CD4-positive, alpha-beta T cell treated with Interferon gamma for 1 hour (primary cell): ENCODE results near the gene LSM11.
"Not testable (repeated sequence)": the region's sequence is repeated elsewhere in the genome, so short reads cannot be mapped to it uniquely, and the experiment has no call there.

Source experiments
- DNase-seq: peaks from one replicate; pipeline ENCODE4 v3.0.0-alpha.2; 2020

Gene LSM11

DNA sequence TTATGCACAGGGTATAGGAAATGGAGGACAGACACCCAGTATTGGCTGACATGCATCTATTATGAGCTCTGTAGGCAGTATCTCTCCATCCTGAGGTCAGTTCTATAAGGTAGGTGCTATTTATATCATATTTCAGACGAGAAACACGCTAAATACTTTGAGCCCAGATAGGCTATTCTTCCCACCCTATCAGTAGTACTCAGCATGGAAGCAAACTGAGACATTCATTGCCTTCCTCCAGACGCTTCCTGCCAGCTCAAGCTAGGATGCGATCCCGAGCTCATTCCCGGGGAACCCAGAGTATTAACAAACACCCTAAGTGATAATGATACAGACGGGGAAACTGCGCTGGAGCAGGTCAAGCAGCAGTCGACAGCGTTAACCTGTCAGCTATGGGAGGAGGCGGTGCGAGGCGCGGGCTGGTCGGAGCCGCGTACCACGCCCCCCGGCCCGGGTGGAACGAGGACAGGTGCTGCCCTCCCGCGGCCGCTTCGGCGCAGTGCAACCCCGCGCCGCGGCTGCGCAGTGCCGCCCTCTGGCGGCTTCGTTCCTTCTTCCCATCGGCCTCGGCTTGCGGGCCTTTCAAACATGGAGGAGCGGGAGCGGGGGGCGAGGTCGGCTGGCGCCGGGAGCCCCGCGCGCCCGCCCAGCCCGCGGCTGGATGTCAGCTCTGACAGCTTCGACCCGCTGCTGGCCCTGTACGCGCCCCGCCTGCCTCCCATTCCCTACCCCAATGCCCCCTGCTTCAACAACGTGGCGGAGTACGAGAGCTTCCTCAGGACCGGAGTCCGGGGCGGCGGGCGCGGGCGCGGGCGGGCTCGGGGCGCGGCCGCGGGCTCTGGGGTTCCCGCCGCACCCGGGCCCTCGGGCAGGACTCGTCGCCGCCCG lies at the start of gene LSM11:
Gene LSM11, plus strand, starts transcription at position 550 of the 888 bp plus-strand sequence. Its CDS starts 39 bp downstream, at position 589.
- peak; percentile 88 for DNase-seq

DNA sequence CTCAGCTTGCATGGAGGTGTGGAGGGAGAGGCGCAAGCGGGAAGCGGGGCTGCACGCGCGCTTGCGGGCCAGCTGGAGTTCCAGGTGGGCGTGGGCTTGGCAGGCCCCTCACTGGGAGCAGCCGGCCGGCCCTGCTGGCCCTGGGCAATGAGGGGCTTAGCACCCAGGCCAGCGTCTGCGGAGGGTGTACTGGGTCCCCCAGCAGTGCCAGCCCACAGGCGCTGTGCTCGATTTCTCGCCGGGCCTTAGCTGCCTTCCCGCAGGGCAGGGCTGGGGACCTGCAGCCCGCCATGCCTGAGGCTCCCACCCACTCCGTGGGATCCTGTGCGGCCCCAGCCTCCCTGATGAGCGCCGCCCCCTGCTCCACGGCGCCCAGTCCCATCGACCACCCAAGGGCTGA lies 49.7 kb upstream of the LSM11 start:
- DNase-seq, result not testable (repeated sequence)

DNA sequence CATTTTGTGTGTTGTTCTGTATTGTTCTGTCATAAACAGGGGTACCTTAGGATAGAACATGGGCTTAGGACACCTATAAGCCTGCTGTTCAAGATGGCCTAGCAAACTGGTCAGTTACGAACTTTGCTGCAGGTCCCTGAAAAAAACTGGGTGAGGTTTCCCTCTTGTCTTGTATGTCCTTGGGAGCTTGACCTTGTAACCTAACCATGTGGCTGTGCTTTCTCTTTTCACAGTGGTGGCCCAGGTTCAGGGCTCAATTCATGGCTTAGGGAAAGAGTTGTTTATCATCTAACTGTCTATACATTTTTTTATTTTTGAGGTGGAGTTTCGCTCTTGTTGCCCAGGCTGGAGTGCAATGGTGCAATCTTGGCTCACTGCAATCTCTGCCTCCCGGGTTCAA lies 47.4 kb upstream of the LSM11 start:
- not testable (repeated sequence) for DNase-seq

DNA sequence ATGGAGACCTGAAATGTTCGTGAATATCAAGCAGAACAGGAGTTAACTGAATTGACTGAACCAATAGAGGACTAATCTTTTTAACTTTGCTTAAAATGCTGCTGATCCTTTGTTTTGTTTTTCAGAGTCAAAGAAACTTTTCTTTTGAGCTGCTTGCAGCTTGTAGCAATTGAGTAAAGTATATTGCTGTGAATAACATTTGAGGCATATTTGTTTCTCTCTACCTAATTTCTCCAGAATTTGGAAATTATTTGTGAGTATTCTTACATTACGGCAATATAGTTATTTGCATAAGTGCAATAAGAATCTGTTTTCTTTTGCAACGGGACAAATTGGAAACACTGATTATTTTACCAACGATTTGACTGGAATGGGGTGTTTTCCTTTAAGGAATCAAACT lies 44.8 kb upstream of the LSM11 start:
- DNase-seq, result not testable (repeated sequence)

DNA sequence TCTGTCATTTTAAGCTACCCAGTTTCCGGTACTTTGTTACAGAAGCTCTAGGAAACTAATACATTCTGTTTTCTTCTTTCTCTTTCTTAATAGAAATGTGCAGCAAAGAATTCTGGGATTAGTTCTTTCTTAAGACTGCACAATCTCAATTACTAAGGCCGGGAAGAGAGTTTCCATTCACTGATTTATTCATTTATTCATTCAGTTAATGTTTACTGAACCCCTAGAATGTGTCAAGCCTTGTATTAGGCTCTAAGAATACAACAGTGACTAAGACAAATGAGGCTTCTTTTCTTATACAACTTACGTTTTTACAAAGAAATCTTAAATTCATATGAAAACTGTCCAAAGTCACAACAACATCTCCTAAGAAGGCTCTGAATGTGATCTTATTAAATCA lies 39.8 kb upstream of the LSM11 start:
- no peak for DNase-seq

DNA sequence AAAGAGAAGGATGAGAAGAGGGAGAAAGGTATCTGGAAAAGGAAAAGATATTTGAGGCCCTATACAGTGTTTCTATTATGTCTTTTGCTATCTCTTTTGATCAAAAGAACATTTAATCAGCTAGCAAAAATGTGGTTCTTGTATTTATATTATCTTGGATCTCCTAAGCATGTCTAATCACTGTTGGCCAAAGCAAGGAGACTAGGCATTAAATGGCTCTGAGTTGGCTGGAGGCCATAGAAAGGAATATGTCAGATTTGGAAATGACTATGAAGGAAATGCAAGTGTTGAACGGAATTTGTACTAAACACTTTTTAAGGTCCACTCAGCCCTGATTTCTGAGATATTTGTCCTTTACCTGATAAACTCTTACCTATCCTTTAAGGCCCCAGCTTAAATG lies 34.6 kb upstream of the LSM11 start:
- DNase-seq, result no peak

DNA sequence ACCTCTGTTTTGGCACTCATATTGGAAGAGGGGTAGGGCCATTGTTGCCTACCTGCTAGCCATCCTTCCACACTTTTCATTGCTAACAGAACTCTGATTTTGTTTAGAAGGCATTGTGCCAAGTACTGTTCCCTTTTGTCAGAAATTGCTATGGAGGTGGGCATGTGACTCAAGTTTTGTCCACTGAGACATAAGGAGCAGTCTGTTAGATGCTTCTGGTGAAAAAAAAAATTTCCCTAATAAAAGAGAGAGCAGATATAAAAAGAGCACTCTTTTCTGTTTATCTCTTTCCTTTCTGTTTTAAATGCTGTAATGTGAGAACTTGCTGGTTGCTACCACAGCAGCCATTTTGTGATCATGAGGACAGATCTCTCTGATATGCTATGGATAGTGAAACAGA lies 34.2 kb upstream of the LSM11 start:
- DNase-seq, result no peak

DNA sequence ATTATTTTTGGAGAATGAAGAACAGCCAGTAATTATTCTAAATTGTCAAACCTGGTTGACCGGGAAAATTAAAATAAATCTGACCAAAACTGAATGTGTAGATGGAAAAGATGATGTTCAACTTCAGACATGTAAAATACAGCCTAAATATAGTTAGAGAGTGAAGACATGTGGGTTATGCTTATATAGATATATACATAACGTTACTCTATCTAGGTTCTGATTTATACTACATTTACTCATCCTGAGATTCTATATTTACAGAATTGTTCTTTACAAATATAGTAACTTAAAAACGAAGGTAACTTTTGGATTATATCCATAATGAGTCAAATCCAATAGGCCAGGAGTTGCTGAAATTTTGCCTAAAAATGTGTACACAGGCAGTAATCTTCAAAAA lies 33.1 kb upstream of the LSM11 start:
- DNase-seq, result no peak

DNA sequence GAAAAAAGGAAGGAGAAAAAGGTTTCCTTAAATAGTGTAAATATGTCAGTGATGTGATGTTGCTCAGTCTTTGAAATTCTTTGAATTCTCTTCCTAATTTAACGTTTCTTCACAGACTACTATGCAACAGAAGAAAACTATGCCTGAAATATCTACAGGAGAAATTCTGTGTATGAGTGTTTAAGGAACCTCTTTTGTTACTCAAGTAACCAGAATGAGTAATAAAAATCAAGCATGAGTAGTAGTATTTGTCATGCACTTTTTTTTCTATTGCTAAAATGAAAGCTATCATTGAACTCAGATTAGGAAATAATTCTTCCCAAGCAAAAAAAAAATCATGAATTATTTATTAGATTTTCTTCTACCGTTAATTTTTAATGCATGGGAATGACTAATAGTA lies 32.6 kb upstream of the LSM11 start:
- DNase-seq, result no peak

DNA sequence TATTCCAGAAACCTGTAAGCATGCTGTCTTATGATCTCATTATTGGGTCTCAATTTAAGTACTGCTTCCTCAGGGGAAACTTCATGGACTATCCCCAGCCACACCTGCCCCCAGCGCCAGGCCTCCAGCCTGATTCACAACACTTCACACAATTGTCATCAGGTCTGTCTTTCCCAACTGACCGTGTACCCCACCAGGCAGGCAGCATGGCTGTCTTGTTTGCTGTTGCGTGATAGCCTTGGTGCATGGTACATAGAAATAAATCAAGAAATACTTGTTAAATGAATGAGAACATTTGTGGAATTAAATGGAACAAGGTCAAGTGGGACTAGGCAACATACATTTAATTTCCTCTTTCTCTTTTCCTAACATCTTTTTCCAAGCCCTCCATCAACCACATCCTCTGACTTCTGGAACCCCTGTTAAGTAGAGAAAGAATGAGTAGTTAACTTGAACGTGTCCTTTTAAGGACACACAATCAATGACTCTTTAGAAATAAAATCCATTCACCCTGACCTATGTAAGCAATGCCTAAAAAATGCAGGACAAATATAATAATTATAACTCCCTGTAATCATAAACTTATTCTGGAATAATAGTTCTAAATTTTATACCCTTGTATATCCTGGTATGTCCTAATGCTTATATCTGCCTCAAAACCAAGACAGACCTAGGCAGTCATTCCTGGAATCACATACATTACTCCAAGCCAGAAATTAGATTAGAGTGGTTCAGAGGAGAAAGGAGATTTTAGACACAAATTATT lies 29.5 kb upstream of the LSM11 start:
- DNase-seq, result no peak

DNA sequence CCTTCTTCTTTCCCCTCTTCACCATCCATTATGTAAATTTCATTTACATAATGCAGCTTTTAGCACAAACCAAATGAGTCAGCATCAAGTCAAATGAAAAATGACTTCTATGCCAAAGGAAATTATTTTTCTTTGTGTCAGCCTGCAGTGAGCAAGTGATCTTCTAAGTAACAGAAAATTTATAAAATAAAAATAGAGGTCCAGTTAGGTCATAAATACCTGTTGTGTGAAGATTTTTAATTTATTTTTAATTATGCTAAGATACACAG lies 29.0 kb upstream of the LSM11 start:
- DNase-seq, result no peak

DNA sequence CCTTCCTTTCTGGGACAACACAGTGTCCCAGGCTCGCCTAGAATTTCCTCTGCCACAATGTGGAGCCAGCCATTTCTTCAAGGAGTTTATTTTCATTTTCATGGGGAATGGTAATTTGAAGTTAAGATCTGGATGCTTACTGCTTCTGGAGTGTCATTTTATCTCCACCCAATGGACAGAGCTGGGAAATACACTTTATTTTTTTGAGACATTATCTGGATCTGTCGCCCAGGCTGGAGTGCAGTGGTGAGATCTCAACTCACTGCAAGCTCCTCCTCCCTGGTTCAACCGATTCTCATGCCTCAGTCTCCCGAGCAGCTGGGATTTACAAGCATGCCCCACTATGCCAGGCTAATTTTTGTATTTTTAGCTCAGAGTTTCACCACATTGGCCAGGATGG lies 25.0 kb upstream of the LSM11 start:
- no peak for DNase-seq

DNA sequence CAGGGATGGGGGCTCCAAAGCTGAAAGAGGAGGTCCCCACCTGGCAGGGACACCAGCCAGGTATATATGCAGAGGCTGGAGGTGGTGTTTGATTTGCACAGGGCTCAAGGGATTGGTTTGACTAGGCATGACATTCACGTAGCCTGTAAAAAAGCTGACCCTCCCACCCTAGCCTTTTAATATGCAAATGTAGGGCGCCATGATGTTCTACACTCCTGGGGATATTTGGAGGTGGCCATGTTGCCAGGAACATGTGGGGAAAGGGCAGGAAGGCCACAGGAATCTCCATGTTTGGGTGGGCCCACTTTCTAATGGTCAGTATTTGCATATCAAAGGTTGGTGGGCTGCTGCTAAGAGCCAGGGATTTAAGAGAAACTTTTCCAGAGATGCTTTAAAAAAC lies 24.3 kb upstream of the LSM11 start:
- no peak for DNase-seq

DNA sequence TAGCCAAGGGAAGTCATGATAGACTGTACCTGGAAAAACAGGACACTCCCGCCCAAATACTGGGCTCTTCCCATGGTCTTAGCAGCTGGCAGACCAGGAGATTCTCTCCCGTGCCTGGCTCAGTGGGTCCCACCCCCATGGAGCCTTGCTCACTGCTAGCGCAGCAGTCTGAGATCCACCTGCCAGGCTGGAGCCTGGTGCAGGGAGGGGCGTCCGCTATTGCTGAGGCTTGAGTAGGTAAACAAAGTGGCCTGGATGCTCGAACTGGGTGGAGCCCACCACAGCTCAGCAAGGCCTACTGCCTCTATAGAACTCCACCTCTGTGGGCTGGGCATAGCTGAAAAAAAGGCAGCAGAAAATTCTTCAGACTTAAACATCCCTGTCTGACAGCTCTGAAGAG lies 22.4 kb upstream of the LSM11 start:
- DNase-seq, result no peak

DNA sequence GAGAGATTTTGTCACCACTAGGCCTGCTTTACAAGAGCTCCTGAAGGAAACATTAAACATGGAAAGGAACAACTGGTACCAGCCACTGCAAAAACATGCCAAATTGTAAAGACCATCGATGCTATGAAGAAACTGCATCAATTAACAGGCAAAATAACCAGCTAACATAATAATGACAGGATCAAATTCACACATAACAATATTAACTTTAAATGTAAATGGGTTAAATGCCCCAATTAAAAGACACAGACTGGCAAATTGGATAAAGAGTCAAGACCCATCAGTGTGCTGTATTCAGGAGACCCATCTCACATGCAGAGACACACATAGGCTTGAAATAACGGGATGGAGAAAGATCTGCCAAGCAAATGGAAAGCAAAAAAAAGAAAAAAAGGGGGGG lies 20.6 kb upstream of the LSM11 start:
- not testable (repeated sequence) for DNase-seq

DNA sequence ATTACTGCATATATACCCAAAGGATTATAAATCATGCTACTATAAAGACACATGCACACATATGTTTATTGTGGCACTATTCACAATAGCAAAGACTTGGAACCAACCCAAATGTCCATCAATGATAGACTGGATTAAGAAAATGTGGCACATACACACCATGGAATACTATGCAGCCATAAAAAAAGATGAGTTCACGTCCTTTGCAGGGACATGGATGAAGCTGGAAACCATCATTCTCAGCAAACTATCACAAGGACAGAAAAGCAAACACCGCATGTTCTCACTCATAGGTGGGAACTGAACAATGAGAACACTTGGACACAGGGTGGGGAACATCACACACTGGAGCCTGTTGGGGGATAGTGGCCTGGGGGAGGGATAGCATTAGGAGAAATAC lies 16.9 kb upstream of the LSM11 start:
- not testable (repeated sequence) for DNase-seq

DNA sequence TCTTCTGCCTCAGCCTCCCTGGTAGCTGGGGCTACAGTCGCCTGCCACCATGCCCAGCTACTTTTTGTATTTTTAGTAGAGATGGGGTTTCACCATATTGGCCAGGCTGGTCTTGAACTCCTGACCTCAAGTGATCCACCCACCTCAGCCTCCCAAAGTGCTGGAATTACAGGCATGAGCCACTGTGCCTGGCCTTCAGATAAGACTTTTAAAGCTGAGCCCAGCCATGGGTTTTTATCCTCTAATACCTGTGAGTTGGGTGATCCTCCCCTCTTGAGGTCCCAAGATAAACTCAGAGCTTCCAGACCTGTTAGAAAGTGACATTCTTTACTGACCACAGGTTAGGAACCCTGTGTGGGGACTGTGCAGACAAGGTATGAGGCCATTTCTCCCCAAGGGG lies 15.7 kb upstream of the LSM11 start:
- DNase-seq, result not testable (repeated sequence)

DNA sequence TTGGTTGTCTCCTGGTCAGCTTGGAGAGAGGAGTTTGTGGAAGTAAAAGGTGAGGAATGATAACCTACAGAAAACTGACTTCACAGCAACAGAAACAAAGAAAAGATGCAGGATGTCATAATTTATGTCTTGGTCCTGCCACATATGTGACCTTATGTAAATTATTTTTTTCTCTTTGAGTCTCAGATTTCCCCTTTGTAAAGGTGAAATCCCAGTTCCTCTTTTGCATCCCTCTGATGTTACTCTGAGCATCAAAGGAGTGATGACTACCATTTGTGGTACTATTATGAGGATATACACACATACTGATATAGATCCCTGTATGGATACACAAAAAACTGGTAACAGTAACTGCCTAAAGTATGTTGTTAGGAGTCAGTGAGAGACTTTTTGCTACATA lies 13.7 kb upstream of the LSM11 start:
- DNase-seq, result no peak

DNA sequence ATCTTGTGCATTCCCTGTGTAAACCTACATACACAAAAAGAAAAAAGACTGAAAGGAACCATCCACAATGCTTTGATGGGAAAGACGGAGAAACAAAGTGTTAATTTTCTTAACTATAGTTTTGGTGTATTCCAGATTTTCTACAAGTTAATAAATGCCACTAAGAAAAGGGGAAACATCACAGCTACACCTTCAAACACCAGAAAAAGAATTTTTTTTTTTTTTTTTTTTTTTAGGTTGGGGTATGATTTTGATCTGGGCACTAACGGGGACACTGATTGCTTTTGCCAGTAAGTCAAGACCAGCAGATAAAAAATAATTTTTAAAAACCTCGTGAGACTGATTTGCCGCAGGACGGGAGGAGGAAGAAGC lies 12.6 kb upstream of the LSM11 start:
- DNase-seq, result no peak

DNA sequence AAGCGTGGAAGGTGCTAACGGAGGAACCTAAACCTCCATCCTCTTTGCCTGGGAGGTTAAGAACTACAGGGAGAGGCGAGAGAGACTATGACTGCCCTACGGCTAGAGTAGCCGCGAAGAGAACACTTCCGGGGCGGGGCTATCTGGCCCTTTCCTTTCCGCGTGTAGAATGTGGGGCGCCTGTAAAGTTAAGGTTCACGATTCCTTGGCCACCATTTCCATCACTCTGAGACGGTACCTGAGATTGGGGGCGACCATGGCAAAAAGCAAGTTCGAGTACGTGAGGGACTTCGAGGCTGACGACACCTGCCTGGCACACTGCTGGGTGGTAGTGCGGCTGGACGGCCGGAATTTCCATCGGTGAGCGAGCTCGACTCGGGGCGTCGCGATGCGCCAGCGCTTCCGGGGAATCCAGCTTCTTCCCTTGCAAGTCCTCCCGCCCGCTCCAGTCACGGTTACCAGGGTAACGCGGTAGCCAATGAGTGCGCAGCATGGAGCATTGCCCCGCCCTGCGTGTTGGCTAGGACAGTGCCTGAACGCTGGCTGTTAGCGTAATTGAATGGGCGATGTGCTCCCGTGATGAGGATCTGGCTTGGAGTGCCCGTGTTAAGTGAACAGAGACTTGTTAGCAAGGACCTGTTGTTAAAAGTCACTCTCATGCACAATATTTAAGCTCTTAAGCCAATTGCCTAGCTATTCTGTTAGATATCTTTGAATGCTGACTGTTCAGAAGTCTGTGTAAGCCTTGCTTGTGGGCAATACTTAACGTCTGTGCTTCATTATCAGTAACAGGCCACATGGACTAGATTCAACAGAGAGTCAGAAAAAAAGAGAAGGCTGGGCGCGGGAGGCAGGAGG lies 12.0 kb upstream of the LSM11 start, which contains the start of gene THG1L:
Gene THG1L, plus strand, starts transcription at position 149 of the 858 bp plus-strand sequence. Its CDS starts 21 bp downstream, at position 170.
- peak; percentile 96 for DNase-seq

DNA sequence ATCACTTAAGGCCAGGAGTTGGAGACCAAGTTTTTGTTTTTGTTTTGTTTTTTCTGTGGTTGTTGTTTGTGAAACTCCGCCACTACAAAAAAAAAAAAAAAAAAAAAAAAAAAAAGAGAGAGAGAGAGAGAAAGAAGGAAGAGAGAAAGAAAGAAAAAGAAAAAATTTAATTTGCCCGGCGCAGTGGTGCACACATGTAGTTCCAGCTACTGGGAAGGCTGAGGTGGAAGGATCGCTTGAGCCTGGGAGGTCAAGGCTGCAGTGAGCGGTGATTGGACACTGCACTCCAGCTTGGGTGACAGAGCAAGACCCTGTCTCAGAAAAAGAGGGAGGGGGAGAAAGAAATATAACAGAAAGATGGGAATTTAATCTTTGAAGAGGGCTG lies 11.4 kb upstream of the LSM11 start:
- no peak for DNase-seq

DNA sequence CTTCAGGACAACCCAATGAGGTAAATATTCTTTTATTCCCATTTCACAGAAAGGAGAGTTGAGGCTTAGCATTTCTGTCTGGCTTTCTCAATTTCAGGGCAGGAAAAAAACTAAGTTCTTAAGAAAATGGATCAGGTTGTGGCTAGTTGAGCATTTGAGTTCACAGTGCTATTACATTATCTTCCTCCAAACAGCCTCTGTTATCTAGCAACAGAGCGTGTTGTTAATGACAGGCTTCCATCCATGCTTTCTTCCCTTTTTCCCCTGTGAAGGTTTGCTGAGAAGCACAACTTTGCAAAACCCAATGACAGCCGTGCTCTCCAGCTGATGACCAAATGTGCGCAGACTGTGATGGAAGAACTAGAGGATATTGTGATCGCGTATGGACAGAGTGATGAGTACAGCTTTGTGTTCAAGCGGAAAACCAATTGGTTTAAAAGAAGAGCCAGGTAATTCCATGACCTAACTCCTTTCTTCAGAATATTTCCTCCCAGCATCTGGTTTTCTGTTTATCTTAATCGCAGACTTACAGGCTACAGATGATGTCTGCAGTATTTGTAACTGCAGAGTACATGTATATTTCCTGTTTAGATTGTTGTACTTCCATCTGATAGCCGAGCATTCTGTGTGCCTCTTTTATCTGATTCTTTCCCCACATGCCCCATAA lies 10.8 kb upstream of the LSM11 start:
- DNase-seq, result no peak

DNA sequence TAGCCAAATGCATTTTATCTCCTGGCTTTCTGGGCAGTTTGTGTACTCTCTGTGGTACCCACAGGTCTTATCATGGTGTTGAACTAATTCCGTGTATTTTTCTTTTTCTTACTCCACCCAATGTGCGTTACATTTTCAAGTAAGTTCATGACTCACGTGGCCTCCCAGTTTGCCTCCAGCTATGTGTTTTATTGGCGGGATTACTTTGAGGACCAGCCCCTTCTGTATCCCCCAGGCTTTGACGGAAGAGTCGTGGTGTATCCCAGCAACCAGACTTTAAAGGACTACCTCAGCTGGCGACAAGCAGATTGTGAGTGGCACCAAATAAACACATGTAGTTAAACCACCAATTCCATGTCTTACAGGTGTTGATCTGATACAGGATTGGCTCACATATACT lies 9.1 kb upstream of the LSM11 start:
- DNase-seq, result no peak
